Neural progenitor cell (in vitro differentiated cells): ENCODE measurements around the gene HS6ST3. TPM values are rescaled to one million over a fixed set of nuclear protein-coding genes. Genes with fewer than 3 reads are reported as not detected.

Experiments used
- DNase-seq: peaks from one replicate; pipeline ENCODE4 v3.0.0-alpha.2; 2016; ENCODE audit warnings: low spot score
- H2AFZ ChIP-seq: fragments of 200-600 bp; sonication (generic); replicated peaks from 2 replicates; pipeline ENCODE4 v1.6.1; 2016; ENCODE audit warnings: antibody characterized with exemption
- H3F3A ChIP-seq: fragments of 200-600 bp; sonication (generic); 2 replicates; pipeline ENCODE4 v1.6.1; 2016; ENCODE audit warnings: antibody characterized with exemption, low read depth
- H3K27ac ChIP-seq: fragments of 200-600 bp; sonication (generic); 2 replicates; pipeline ENCODE4 v1.5.1; 2016; ENCODE audit warnings: mild to moderate bottlenecking
- H3K27me3 ChIP-seq: fragments of 200-600 bp; sonication (generic); 2 replicates; pipeline ENCODE4 v1.6.1; 2016; ENCODE audit warnings: mild to moderate bottlenecking, moderate library complexity
- H3K36me3 ChIP-seq: fragments of 200-600 bp; sonication (generic); 2 replicates; pipeline ENCODE4 v1.5.1; 2016
- H3K4me1 ChIP-seq: fragments of 200-600 bp; sonication (generic); 2 replicates; pipeline ENCODE4 v1.6.1; 2016; ENCODE audit warnings: mixed run types
- H3K4me2 ChIP-seq: fragments of 200-600 bp; sonication (generic); 2 replicates; pipeline ENCODE4 v1.6.1; 2016
- H3K4me3 ChIP-seq: fragments of 200-600 bp; sonication (generic); 2 replicates; pipeline ENCODE4 v1.5.1; 2016
- H3K79me2 ChIP-seq: fragments of 200-600 bp; sonication (generic); 2 replicates; pipeline ENCODE4 v1.6.1; 2016; ENCODE audit warnings: low read depth
- H3K9ac ChIP-seq: fragments of 200-600 bp; sonication (generic); 2 replicates; pipeline ENCODE4 v1.6.1; 2016
- H3K9me3 ChIP-seq: fragments of 200-600 bp; sonication (generic); 2 replicates; pipeline ENCODE4 v1.5.1; 2016; ENCODE audit warnings: low read depth
- H4K20me1 ChIP-seq: fragments of 200-600 bp; sonication (generic); 2 replicates; pipeline ENCODE4 v1.6.1; 2016; ENCODE audit warnings: low read depth
- H3K27ac Mint-ChIP-seq: 3 replicates; pipeline ENCODE4 v1.8.0; 2021; ENCODE audit warnings: mixed read lengths
- H3K27me3 Mint-ChIP-seq: 2 replicates; pipeline ENCODE4 v1.8.0; 2022; ENCODE audit warnings: low read depth, mild to moderate bottlenecking, inconsistent platforms, moderate library complexity, mixed read lengths; ENCODE audit not compliant: insufficient read depth
- H3K36me3 Mint-ChIP-seq: 3 replicates; pipeline ENCODE4 v1.8.0; 2021; ENCODE audit warnings: mixed read lengths
- H3K4me1 Mint-ChIP-seq: 3 replicates; pipeline ENCODE4 v1.8.0; 2021; ENCODE audit warnings: mixed read lengths
- H3K4me3 Mint-ChIP-seq: 3 replicates; pipeline ENCODE4 v1.8.0; 2021; ENCODE audit warnings: mild to moderate bottlenecking, moderate library complexity, mixed read lengths
- H3K9me3 Mint-ChIP-seq: 3 replicates; pipeline ENCODE4 v1.8.0; 2020; ENCODE audit warnings: mixed read lengths
- CTCF ChIP-seq: fragments of 200-600 bp; sonication (generic); IDR thresholded peaks from 2 replicates; pipeline ENCODE4 v1.5.1; 2017; ENCODE audit warnings: antibody characterized with exemption, mild to moderate bottlenecking
- EZH2 ChIP-seq: fragments of 200-600 bp; sonication (generic); IDR thresholded peaks from 2 replicates; pipeline ENCODE4 v1.6.1; 2017; ENCODE audit warnings: antibody characterized with exemption, mild to moderate bottlenecking, moderate library complexity
- EZH2phosphoT487 ChIP-seq: fragments of 200-600 bp; sonication (generic); IDR thresholded peaks from 2 replicates; pipeline ENCODE4 v1.6.1; 2017; ENCODE audit warnings: antibody characterized with exemption
- total RNA-seq: library from RNA; depleted of rRNA; stranded (reverse); fragments of >200 nt; gene quantifications from 2 replicates; pipeline ENCODE4 v1.2.3, GENCODE V29; 2015; ENCODE audit warnings: low replicate concordance

Gene HS6ST3
- total RNA-seq, 1 donor from 2014 or later: 0.39 TPM

GRCh38 chr13:96851856-96852445 lies 762.0 kb downstream of the HS6ST3 start:
- Histone ChIP-seq H3K27ac (peak overlapping the region; percentile 8), H3K9me3 (no peaks in the 10 kb centered on the region), H3K4me2 (no peak overlapping the region), H3F3A (peaks cover 9% of the 10 kb centered on the region), H3K9ac (no peak overlapping the region), H3K4me3 (no peak overlapping the region), H3K27me3 (no peaks in the 10 kb centered on the region), H2AFZ (no peak overlapping the region), H3K36me3 (no peaks in the 10 kb centered on the region), H3K4me1 (peaks cover 10% of the 10 kb centered on the region), H4K20me1 (no peaks in the 10 kb centered on the region), H3K79me2 (no peaks in the 10 kb centered on the region)
- no peaks in the 10 kb centered on the region for H3K4me1 Mint-ChIP-seq
- H3K27me3 Mint-ChIP-seq: peaks cover 2% of the 10 kb centered on the region
- H3K4me3 Mint-ChIP-seq: no peak overlapping the region
- peak; percentile 50 for DNase-seq
- H3K9me3 Mint-ChIP-seq: peaks cover 2% of the 10 kb centered on the region
- H3K36me3 Mint-ChIP-seq: no peaks in the 10 kb centered on the region
- no peak for TF ChIP-seq EZH2
- TF ChIP-seq CTCF: no peak
- TF ChIP-seq EZH2phosphoT487: no peak
- no peak overlapping the region for H3K27ac Mint-ChIP-seq

GRCh38 chr13:96858133-96858826 lies 768.4 kb downstream of the HS6ST3 start:
- H3F3A ChIP-seq: no peaks in the 10 kb centered on the region
- H3K9me3 ChIP-seq: no peaks in the 10 kb centered on the region
- TF ChIP-seq EZH2phosphoT487 (no peak), EZH2 (no peak), CTCF (no peak)
- H3K4me1 Mint-ChIP-seq: no peaks in the 10 kb centered on the region
- no peaks in the 10 kb centered on the region for H3K27me3 ChIP-seq
- H2AFZ ChIP-seq: no peak overlapping the region
- H3K27ac ChIP-seq: no peak overlapping the region
- H3K4me1 ChIP-seq: no peaks in the 10 kb centered on the region
- no peaks in the 10 kb centered on the region for H3K36me3 Mint-ChIP-seq
- H3K36me3 ChIP-seq: no peaks in the 10 kb centered on the region
- DNase-seq: no peak
- no peak overlapping the region for H3K4me3 Mint-ChIP-seq
- no peaks in the 10 kb centered on the region for H4K20me1 ChIP-seq
- H3K9ac ChIP-seq: no peak overlapping the region
- no peaks in the 10 kb centered on the region for H3K27me3 Mint-ChIP-seq
- no peak overlapping the region for H3K4me3 ChIP-seq
- no peaks in the 10 kb centered on the region for H3K9me3 Mint-ChIP-seq
- no peak overlapping the region for H3K4me2 ChIP-seq
- H3K79me2 ChIP-seq: no peaks in the 10 kb centered on the region
- no peak overlapping the region for H3K27ac Mint-ChIP-seq

- Histone ChIP-seq H2AFZ (no peak overlapping the region), H3K4me3 (no peak overlapping the region), H4K20me1 (no peaks in the 10 kb centered on the region), H3K79me2 (no peaks in the 10 kb centered on the region), H3K36me3 (no peaks in the 10 kb centered on the region), H3F3A (no peaks in the 10 kb centered on the region), H3K27me3 (no peaks in the 10 kb centered on the region), H3K4me1 (no peaks in the 10 kb centered on the region), H3K27ac (no peak overlapping the region), H3K4me2 (no peak overlapping the region), H3K9ac (no peak overlapping the region), H3K9me3 (no peaks in the 10 kb centered on the region)
- Mint-ChIP-seq H3K4me3 (no peak overlapping the region), H3K36me3 (no peaks in the 10 kb centered on the region), H3K27ac (no peak overlapping the region), H3K9me3 (no peaks in the 10 kb centered on the region), H3K4me1 (no peaks in the 10 kb centered on the region), H3K27me3 (no peaks in the 10 kb centered on the region)
- no peak for DNase-seq
- no peak for TF ChIP-seq CTCF
- TF ChIP-seq EZH2phosphoT487: no peak
- TF ChIP-seq EZH2: no peak
These were observed 771.0 kb downstream of the HS6ST3 start for GRCh38 chr13:96860882-96861281.
